K562 (cell line): ENCODE measurements around the gene TMEM117. TPM values are rescaled to one million over a fixed set of nuclear protein-coding genes. Genes with fewer than 3 reads are reported as not detected.

ENCODE experiments used
- CBX5 ChIP-seq: IDR thresholded peaks from 2 replicates; pipeline ENCODE4 v1.6.1; 2014; ENCODE audit warnings: low read depth, borderline replicate concordance
- CHD4 ChIP-seq: fragments of 200-600 bp; sonication (generic); IDR thresholded peaks from 3 replicates; pipeline ENCODE4 v1.6.1; 2012; ENCODE audit warnings: low read depth, mild to moderate bottlenecking, mixed read lengths, low read length, inconsistent platforms; ENCODE audit not compliant: insufficient read depth, insufficient replicate concordance, poor library complexity, severe bottlenecking
- FOXA1 ChIP-seq: fragments of 450-650 bp; IDR thresholded peaks from 2 replicates; pipeline ENCODE4 v1.6.1; 2016; ENCODE audit warnings: mild to moderate bottlenecking, borderline replicate concordance
- HDAC3 ChIP-seq: fragments of 450-650 bp; IDR thresholded peaks from 2 replicates; pipeline ENCODE4 v1.6.1; 2018; ENCODE audit warnings: borderline replicate concordance, mild to moderate bottlenecking, moderate library complexity; ENCODE audit not compliant: partially characterized antibody
- HDAC8 ChIP-seq: fragments of 450-650 bp; IDR thresholded peaks from 2 replicates; pipeline ENCODE4 v1.6.1; 2016; ENCODE audit warnings: mild to moderate bottlenecking, missing genetic modification characterization, moderate library complexity, missing compliant biosample characterization
- HMG20B ChIP-seq: fragments of 250-450 bp; sonication (Bioruptor Pico); IDR thresholded peaks from 2 replicates; pipeline ENCODE4 v1.5.0; 2021; ENCODE audit warnings: mild to moderate bottlenecking
- MTA3 ChIP-seq: fragments of 450-650 bp; formaldehyde crosslinking; IDR thresholded peaks from 2 replicates; pipeline ENCODE4 v1.6.1; 2017; ENCODE audit warnings: mild to moderate bottlenecking, borderline replicate concordance
- NFE2 ChIP-seq: IDR thresholded peaks from 2 replicates; pipeline ENCODE4 v1.6.1; 2014; ENCODE audit warnings: antibody characterized with exemption, low read depth
- NFRKB ChIP-seq: fragments of 450-650 bp; IDR thresholded peaks from 2 replicates; pipeline ENCODE4 v1.6.1; 2016; ENCODE audit warnings: low read depth
- PRPF4 ChIP-seq: fragments of 200-400 bp; formaldehyde crosslinking; IDR thresholded peaks from one replicate; pipeline ENCODE4 v1.6.1; 2017; ENCODE audit warnings: low read length, low read depth, mild to moderate bottlenecking; ENCODE audit not compliant: insufficient read depth, poor library complexity, severe bottlenecking
- RBM25 ChIP-seq: fragments of 200-400 bp; formaldehyde crosslinking; IDR thresholded peaks from 2 replicates; pipeline ENCODE4 v1.6.1; 2018; ENCODE audit warnings: low read length, low read depth, moderate library complexity; ENCODE audit not compliant: severe bottlenecking
- SIN3A ChIP-seq, 2 experiments: fragments of 150-350 bp in 1 of 2; IDR thresholded peaks; 2 replicates each; pipeline ENCODE4 v1.6.1; 2011 to 2016; ENCODE audit warnings: borderline replicate concordance in 2 of 2, low read depth in 2 of 2, low read length in 2 of 2, mild to moderate bottlenecking in 2 of 2, moderate library complexity in 2 of 2; ENCODE audit not compliant: control insufficient read depth in 1 of 2
- SLC30A9 ChIP-seq: fragments of 250-450 bp; sonication (Bioruptor Pico); IDR thresholded peaks from 2 replicates; pipeline ENCODE4 v1.8.0; 2022; ENCODE audit warnings: mild to moderate bottlenecking, moderate library complexity
- SMARCA4 ChIP-seq: fragments of 450-650 bp; IDR thresholded peaks from 2 replicates; pipeline ENCODE4 v1.6.1; 2016
- SMARCB1 ChIP-seq: IDR thresholded peaks from 2 replicates; pipeline ENCODE4 v1.6.1; 2011; ENCODE audit warnings: improper control_type of control experiment, low read depth; ENCODE audit not compliant: insufficient read length
- TCF7 ChIP-seq: sonication (generic); IDR thresholded peaks from 2 replicates; pipeline ENCODE4 v1.6.1; 2016; ENCODE audit warnings: antibody characterized with exemption, borderline replicate concordance
- TRIM24 ChIP-seq, 2 experiments: fragments of 450-650 bp; IDR thresholded peaks; 2 replicates each; pipeline ENCODE4 v1.6.1; 2016
- ZBTB5 ChIP-seq: fragments of 450-650 bp; IDR thresholded peaks from 2 replicates; pipeline ENCODE4 v1.6.1; 2017; ENCODE audit warnings: antibody characterized with exemption
- ZFP36 ChIP-seq: fragments of 150-350 bp; IDR thresholded peaks from 2 replicates; pipeline ENCODE4 v1.6.1; 2018; ENCODE audit warnings: low read length, low read depth; ENCODE audit not compliant: partially characterized antibody
- ZFP91 ChIP-seq: sonication (generic); formaldehyde crosslinking; IDR thresholded peaks from 2 replicates; pipeline ENCODE4 v1.8.0; 2022; ENCODE audit warnings: mild to moderate bottlenecking, missing genetic modification reagents
- ZNF511 ChIP-seq: sonication (generic); formaldehyde crosslinking; IDR thresholded peaks from 2 replicates; pipeline ENCODE4 v1.8.0; 2022; ENCODE audit warnings: mild to moderate bottlenecking, missing genetic modification reagents
- ZNF561 ChIP-seq: fragments of 450-650 bp; formaldehyde crosslinking; conservative IDR thresholded peaks from 2 replicates; pipeline ENCODE4 v1.4.0; 2020; ENCODE audit warnings: mild to moderate bottlenecking, moderate library complexity
- ZNF740 ChIP-seq, 3 experiments: fragments of 200-800 bp in 1 of 3; sonication (Bioruptor generic) in 1 of 3; sonication (generic) in 1 of 3; formaldehyde crosslinking in 1 of 3; IDR thresholded peaks; 2 replicates each; pipeline versions ENCODE4 v1.6.1 to v1.8.0; 2016 to 2022; ENCODE audit warnings: mild to moderate bottlenecking in 2 of 3, missing compliant biosample characterization in 2 of 3, missing genetic modification characterization in 2 of 3, missing genetic modification reagents in 1 of 3
- polyA plus RNA-seq, 8 experiments: library from polyadenylated mRNA; depleted of rRNA in 4 of 8; stranded (reverse) in 5 of 8; unstranded in 3 of 8; fragments of >200 nt; fragmentation: Nextera tagmentation in 2 of 8; fragmentation: Illumina TruSeq in 1 of 8; extraction: Ambion mirVana in 2 of 8; extraction: Trizol in 1 of 8; gene quantifications; 2 replicates each; pipeline versions ENCODE4 v1.2.1 to v1.2.3, GENCODE V29; 2011 to 2014; ENCODE audit warnings: inconsistent platforms in 1 of 8, missing spikeins in 1 of 8
- total RNA-seq, 7 experiments: library from RNA; depleted of rRNA in 6 of 7; stranded (reverse); fragments of >200 nt in 6 of 7; fragmentation: Illumina TruSeq in 2 of 7; extraction: Trizol in 2 of 7; gene quantifications; 2 replicates each; pipeline versions ENCODE4 v1.2.1 to v1.2.3, GENCODE V29; 2011 to 2021; ENCODE audit warnings: low replicate concordance in 1 of 7

The TMEM117 gene
- total and polyA plus RNA-seq, 9 of the 15 experiments (the other 6 are each of a cell fraction or from before 2014, with no cell fraction given) = 0.31 to 2.8 (median 1.0) TPM

- TF ChIP-seq HDAC8 (tag) = no peak
- TF ChIP-seq SIN3A (IDR thresholded peaks at IDR 0.05; ENCODE audit: borderline replicate concordance in 2 of 2, control insufficient read depth in 1 of 2, low read depth in 2 of 2, low read length in 2 of 2) = peak; percentile 50 to 70; a peak in 1 of 4 replicates
- TF ChIP-seq CBX5 = no peak
- no peak for TF ChIP-seq HMG20B
- no peak for TF ChIP-seq ZFP91 (CRISPR knock-in tag)
- TF ChIP-seq SMARCB1 = no peak
- no peak; the same call in 1 of the 2 replicates for TF ChIP-seq ZNF511 (CRISPR knock-in tag)
- TF ChIP-seq TCF7 = no peak
- TF ChIP-seq ZFP36 = no peak
- no peak for TF ChIP-seq PRPF4
- TF ChIP-seq CHD4 = no peak
- no peak for TF ChIP-seq ZBTB5
- TF ChIP-seq FOXA1 = no peak
- TF ChIP-seq TRIM24 (IDR thresholded peaks at IDR 0.05) = no peak
- TF ChIP-seq NFE2 = no peak
- TF ChIP-seq RBM25 = no peak
- no peak for TF ChIP-seq SLC30A9 (CRISPR knock-in tag)
- no peak for TF ChIP-seq SMARCA4
- peak; percentile 72 for TF ChIP-seq NFRKB
- TF ChIP-seq ZNF740 (CRISPR knock-in tag; IDR thresholded peaks at IDR 0.05) = no peak
- TF ChIP-seq ZNF740 (tag; IDR thresholded peaks at IDR 0.05) = no peak
- TF ChIP-seq ZNF561 (CRISPR knock-in tag) = no peak
- TF ChIP-seq MTA3 = peak; percentile 43; the same call in 1 of the 2 replicates
- TF ChIP-seq HDAC3 = no peak
Observed at GRCh38 chr12:43805860-43806736, 29.8 kb upstream of the TMEM117 start, which contains the start of gene TWF1 (continued).
